Activated CD4-positive, alpha-beta T cell treated with anti-CD3 and anti-CD28 coated beads, Interleukin-2, Interleukin-6, amounts not matched to agents 100 ng/mL and 50 ng/mL, durations not matched to agents 16 hours and 8 hours (primary cell): Measurements from ENCODE around the gene LAD1.

Source experiments
- DNase-seq: peaks from one replicate; pipeline ENCODE4 v3.0.0-alpha.2; 2020

Gene LAD1

DNA sequence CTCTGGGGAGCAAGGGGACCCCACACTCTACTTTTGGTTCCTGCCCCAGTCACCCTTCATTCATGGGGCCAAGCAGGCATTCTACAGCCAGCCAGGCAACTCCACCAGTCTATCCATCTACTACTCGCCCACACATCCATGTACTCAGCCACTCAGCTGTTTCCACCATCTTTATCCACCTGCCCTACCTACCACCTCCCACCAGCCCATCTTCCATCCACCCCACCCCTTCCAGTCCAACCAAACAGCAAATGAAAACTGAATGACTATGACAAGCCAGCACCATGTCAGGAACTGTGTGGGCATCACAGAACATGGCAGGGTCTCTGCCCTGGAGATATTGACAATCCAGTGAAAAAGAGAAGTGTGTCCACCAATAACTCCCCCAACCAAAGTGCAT is 7.9 kb downstream of the LAD1 start:
- DNase-seq = no peak

DNA sequence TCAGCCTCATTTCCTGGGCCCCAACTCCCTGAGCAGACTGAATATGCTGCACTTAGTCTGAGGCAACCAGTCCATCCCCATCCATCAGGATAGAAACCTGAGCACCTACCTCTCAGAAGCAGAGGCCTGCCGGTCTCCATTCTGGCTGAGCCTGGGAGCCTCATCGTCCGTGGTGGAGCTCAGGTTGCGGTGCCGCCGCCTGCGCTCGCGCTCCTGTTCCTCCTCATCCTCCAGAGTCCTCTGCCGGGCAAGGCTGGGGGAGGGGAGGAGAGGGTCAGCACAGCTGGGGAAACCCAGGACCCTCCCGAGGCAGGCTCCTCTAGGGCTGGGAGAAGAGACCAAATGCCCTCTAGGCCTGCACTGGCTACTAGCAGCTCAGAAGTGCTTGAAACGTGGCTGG is 10.1 kb downstream of the LAD1 start:
- no peak for DNase-seq

GRCh38 chr1:201386208-201386607 is 12.9 kb downstream of the LAD1 start:
- DNase-seq = no peak

GRCh38 chr1:201385299-201385891 is 13.7 kb downstream of the LAD1 start:
- DNase-seq = peak; percentile 58

DNA sequence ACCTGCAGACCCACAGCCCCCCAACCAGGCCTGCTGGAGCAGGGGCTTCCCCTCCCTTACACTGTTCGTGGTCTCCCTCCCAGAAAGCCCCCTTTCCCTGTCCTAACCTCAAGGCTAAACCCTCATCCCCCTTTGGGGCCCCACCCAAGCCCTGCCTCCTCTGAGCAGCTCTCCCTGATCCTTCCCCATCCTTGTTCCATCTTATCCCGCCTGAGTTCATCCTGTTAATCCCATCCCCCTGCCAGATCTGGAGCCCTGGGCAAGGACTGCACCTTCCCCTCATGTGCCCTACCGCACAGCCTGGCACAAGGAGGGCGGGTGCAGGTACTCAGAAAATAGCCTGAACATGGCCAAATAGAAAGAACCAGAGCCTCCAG is 14.7 kb downstream of the LAD1 start:
- DNase-seq = no peak

GRCh38 chr1:201383647-201384405 is 15.3 kb downstream of the LAD1 start:
- DNase-seq = no peak

DNA sequence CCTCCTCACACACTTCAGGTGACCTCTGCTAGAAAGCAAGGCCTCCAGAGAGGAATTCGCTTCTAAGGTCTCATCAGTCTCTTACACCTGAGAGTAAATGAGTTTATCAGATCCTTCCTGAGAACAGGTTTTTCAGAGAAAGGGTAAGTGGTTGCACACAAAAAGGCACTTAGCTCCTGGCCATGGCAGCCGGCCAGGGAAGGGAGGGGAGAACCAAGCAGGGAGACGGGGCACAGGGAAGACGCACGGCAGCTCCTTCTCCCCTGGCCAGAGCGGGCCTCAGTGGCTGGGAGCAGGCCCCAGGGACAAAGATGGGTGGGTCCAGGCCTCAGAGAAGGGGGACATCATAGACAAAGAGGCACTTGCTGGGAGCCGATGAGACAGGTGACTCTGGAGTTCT is 18.0 kb downstream of the LAD1 start:
- no peak for DNase-seq

DNA sequence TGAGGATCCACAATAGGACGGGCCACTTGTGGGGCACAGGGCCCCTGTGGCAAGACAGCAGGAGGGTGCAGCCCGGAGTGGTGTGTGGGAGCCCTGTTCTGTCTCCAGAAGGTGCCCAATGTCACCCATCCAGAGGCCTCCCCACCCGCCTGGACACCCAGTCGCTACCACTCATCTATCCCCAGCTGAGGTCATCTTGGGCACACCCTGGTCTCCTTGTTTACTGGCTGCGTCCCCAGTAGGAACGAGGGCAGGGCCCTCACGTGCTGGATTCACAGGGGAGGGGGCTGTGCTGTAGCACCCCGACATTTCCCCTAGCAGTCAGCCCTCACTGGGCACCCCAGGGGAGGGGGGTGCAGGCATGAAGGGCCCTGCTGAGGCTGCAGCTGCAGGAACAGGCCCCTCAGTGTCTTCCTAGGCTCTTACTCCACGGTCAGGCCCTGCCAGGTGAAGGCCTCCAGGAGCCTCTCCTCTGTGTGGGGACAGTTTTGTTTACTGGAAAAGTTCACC is 19.3 kb downstream of the LAD1 start:
- no peak for DNase-seq

DNA sequence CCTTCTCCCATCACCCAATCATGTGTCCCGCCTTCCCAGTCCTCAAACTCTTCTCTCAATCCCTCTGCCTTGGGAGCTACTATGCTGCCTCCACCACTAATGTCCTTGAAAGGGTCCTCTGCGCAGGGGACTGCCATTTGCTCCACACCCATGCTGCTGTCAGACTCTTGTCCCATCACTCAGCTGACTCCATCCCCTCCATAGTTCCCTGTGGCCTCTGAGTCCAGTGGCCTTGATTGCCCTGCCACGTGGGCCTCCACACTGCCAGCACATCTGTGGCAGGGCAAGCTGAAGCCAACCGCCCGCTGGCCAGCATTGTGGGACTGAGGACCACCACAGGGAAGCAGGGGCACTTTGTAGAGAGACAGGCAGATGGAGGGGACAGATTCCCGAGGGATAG is 20.3 kb downstream of the LAD1 start:
- no peak for DNase-seq

DNA sequence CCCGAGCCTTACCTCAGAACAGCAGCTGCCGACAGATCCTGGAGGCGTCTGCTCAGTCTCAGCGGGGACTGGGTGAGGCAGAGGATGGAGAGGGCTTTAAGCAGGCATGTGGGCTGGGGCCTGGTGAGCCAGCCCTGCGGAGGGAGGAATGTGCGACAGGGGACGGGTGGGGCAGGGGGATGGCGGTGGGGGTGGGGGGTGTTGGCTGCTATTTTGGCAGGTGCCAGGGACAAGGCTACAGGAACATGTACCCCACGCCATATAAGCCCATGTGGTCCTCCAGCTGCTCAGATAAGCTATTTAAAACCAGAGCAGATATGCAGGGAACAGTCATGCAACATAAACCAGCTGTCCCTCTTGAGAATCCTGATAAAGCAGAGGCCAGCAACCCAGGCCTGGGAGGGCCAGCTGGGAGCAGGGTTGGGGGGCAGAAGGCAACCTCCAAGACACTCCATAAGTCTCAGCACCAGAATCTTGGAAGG is 21.5 kb downstream of the LAD1 start, which contains the start of gene TNNT2:
TSS of gene TNNT2 (minus strand) at position 70 of the 482 bp plus-strand sequence. CDS start 4,426 bp downstream, outside the sequence.
- no peak for DNase-seq

DNA sequence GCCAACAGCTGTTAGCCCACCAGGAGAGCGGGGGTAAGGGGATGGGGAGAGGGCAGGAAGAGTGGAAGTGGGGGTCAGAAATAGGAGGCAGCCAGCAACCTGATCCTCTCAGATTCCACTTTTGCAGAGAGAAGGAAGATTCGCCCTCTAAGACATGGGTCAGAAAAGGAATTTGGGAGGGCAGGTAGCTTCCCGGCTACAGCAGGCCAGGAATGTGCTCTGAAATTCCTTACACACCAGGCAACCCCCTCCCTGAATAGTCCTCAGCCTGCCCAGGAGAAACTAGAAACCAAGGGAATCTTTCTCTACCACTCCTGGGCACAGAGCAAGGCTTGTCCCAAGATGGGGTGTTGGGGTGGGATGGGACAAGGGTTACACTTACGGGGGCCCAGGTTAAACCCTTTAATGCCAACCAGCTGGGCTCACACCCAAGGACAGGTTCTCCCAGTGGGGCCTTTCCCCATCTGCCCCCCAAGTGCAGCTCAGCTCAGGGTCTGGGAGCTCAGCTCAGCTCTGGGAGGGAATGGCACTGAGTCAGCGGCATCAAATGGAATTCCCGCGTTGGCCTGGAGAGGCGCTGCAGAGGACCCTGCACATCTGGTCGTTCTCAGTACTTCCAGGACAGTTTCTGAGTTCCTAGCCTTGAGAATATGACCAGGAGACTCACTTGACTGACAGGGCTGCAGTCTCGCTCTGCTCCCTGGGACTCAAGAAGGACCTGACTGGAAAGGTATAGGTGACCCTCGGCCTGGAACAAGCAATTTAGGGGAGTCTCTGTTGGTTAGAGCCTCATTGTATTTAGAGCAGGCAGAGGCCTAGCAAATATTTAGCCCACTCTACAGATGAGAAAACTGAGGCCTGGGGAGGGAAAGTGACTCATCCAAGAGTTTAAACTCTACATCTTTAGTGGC is 22.4 kb downstream of the LAD1 start:
- DNase-seq = peak; percentile 28

DNA sequence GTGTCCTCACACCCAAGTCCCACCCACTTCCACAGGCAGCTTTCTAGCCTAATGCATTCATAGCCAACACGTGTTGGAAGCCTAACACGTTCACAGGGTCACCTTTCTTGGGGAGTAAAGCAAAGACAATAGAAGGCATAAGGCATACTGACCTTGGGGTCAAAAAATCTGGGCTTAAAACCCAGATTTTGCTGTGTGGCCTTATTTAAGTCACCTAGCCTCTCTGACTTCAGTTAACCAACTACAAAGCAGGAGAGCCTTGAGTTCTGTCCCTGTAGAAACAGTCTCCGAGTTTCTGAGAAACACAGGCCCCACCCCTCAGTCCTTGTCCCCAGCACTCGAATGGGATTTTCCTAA is 23.0 kb downstream of the LAD1 start:
- no peak for DNase-seq

GRCh38 chr1:201375169-201375568 is 24.0 kb downstream of the LAD1 start:
- no peak for DNase-seq

DNA sequence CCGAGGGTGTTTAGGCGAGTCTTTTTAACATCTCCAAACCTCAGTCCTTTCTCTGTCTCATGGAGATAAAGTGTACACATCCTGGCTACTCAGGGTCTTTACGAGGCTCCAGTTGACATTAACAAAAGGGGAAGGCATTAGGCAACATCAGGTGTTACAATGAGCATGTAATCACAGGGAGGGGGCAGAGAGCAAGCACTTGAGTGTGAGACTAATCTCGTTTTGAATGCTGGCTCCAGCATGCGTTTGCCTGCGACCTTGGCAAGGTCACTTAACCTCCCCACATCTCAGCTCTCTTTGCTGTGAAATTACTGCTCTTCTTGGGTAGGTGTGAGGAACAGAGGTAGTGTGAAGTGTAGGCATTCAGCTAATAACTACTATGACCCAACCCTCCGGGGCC is 24.8 kb downstream of the LAD1 start:
- no peak for DNase-seq

DNA sequence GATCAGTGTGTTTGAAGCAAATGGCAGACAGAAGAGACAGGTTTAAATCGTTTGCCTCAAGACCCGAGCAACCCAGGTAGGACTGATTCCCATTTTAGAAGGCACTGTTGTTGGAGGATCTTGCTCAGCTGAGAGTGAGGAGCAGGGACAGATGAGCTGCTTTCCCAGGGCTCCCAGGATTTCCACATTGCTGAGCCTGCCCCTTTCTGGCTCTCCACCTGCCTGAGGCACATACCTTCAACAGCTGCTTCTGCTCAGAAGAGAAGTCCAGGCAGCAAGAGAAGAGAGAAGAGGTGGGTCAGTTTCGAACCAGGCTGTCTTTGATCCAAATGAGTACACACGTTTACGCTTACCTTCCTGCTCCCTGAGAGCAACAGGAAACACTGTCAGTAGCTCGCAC is 27.3 kb downstream of the LAD1 start:
- no peak for DNase-seq

DNA sequence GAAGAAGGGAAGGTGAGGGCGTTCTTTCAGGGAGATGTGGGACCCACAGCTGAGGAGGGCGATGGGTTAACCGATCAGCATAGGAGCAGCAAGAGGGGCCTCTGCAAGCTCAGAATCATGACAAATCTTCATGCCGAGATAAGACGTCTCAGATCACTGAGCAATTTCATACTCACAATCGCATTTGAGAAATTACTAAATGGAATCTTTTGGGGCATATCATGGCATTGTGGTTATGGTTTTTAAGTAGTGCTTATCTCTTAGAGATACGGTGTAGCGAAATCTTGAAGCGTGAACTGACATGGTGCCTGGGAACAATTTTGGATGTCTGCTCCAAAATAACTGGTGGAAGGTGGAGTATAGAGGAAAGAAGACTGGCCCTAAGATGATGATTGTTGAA is 27.8 kb downstream of the LAD1 start:
- DNase-seq = no peak

GRCh38 chr1:201370500-201370899 is 28.6 kb downstream of the LAD1 start:
- DNase-seq = no peak

DNA sequence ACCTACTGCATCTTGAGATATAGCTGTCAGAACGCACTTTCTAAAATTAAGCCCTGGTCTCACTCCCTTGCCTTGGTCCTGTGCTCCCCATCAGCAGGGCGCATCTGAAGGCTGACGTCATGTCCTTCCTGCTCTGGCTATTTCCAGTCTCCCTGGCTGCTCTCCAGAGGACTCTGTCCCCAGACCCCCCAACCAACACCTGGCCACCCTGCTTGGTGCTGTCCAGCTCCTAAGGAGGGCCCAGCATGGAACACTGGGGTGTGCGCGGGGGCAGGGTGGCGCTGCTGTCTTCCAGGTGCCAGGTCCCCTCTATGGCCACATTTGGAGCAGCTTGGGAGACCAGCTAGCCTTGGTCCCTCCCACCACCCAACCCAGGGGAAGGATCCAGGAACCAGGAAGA is 29.9 kb downstream of the LAD1 start:
- no peak for DNase-seq

DNA sequence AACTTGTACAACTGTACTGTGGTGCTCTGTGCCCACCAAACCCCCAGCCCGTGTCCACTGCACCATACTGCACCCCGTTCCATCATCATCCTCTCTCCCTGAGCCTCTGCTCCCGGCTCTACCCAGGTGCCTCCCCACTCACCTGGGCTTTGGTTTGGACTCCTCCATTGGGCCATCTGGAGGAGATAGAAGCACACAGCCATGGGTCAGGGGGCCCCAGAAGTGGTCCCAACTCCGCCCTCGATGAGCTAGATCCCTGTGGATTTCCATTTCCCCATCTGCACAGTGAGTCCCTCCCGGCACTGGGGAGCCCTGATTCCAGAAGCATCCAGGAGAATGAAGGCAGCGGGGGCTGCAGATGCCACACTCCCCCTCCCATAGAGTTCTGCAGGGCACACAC is 32.4 kb downstream of the LAD1 start:
- DNase-seq = no peak

GRCh38 chr1:201365251-201365650 is 33.9 kb downstream of the LAD1 start:
- DNase-seq = no peak

- DNase-seq = no peak
Measured at GRCh38 chr1:201364808-201365105, 34.4 kb downstream of the LAD1 start.

GRCh38 chr1:201363467-201363866 is 35.7 kb downstream of the LAD1 start:
- no peak for DNase-seq

GRCh38 chr1:201362906-201363305 is 36.2 kb downstream of the LAD1 start:
- no peak for DNase-seq
